ENCODE results near the gene SLC2A6. TPM values are rescaled to one million over a fixed set of nuclear protein-coding genes. Genes with fewer than 3 reads are reported as not detected.

Gene SLC2A6
- total RNA-seq, 1 experiment from 2014 or later = 20.5 TPM

DNA sequence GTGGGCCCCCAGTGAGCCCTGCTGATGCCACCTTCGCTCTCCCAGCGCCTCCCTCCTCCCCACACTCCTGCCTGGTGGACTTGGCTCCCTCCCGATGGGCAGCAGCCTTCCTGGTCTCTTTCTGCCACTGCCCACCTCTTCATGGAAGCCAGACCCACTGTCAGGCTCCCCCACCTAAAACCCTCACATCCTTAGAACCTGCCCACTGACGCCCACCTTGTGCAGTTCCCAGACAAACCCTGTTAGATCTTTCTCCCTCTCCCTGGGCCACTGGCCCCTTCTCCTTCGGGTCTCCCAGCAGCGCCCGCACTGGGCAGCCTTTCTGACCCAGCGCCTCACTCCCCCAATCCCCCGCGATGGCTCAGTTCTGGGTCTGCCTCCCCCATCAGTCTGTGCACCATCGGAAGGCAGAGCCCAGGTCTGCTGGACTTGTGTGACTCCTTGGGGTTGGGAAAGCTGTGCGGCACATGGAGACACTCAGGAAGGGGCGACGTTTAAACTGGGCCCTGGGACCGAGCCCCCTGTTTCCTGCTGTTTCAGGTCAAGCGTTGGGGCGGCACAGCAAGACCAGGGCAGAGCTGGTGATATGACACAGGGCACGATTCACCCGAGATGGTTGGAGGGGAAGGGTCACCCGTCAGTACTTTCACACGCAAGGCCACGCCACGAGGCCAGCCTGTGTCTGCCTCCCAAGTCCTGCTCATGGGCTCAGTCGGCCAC, 28.5 kb upstream of the SLC2A6 start:
- Histone ChIP-seq H3K9me2 (replicated peaks; ENCODE audit: low read length) (no peaks in the 10 kb centered on the region), H3K27me3 (ENCODE audit: low read length) (no peaks in the 10 kb centered on the region), H4K20me1 (ENCODE audit: low read length) (no peaks in the 10 kb centered on the region), H3K4me2 (ENCODE audit: low read length) (no peak overlapping the region), H3K36me3 (ENCODE audit: low read depth, low read length) (no peaks in the 10 kb centered on the region), H3K9ac (ENCODE audit: low read length) (no peak overlapping the region), H3F3A (ENCODE audit: low read length, unreplicated experiment) (no peaks in the 10 kb centered on the region), H3K4me3 (ENCODE audit: low read length) (no peak overlapping the region), H3K27ac (ENCODE audit: low read length) (no peak overlapping the region), H2AFZ (ENCODE audit: low read length) (no peak overlapping the region), H3K79me2 (ENCODE audit: low read length) (no peaks in the 10 kb centered on the region), H3K9me3 (ENCODE audit: low read length) (no peaks in the 10 kb centered on the region), H3K4me1 (ENCODE audit: insufficient read depth, low read length) (peaks cover 22% of the 10 kb centered on the region)
- no peak for TF ChIP-seq EZH2 (IDR thresholded peaks at IDR 0.05; ENCODE audit: low read length, unreplicated experiment)
- TF ChIP-seq, protein P1, sequence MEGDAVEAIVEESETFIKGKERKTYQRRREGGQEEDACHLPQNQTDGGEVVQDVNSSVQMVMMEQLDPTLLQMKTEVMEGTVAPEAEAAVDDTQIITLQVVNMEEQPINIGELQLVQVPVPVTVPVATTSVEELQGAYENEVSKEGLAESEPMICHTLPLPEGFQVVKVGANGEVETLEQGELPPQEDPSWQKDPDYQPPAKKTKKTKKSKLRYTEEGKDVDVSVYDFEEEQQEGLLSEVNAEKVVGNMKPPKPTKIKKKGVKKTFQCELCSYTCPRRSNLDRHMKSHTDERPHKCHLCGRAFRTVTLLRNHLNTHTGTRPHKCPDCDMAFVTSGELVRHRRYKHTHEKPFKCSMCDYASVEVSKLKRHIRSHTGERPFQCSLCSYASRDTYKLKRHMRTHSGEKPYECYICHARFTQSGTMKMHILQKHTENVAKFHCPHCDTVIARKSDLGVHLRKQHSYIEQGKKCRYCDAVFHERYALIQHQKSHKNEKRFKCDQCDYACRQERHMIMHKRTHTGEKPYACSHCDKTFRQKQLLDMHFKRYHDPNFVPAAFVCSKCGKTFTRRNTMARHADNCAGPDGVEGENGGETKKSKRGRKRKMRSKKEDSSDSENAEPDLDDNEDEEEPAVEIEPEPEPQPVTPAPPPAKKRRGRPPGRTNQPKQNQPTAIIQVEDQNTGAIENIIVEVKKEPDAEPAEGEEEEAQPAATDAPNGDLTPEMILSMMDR (conservative IDR thresholded peaks at IDR 0.05; ENCODE audit: low read depth, low read length) = no peak
- TF ChIP-seq EZH2phosphoT487 (IDR thresholded peaks at IDR 0.05; ENCODE audit: borderline replicate concordance, low read length) = no peak
- ChIA-PET CTCF (no interaction called here), POLR2A (ENCODE audit: unreplicated experiment) (no interaction called here)
- BruUV-seq (replicated peaks) = no TSS peak
- ATAC-seq = no peak
- intact Hi-C loops (cut with micrococcal nuclease) = no loop called here
- no peak for DNase-seq

GRCh38 chr9:133506653-133507038, 27.7 kb upstream of the SLC2A6 start:
- no peaks in the 10 kb centered on the region for H4K20me1 ChIP-seq (ENCODE audit: low read length)
- intact Hi-C loops (cut with micrococcal nuclease) = no loop called here
- no peaks in the 10 kb centered on the region for H3K36me3 ChIP-seq (ENCODE audit: low read depth, low read length)
- ATAC-seq (peak; percentile 83), DNase-seq (peak; percentile 85)
- H3K27me3 ChIP-seq (ENCODE audit: low read length) = no peaks in the 10 kb centered on the region
- H3K4me3 ChIP-seq (ENCODE audit: low read length) = no peak overlapping the region
- no peak overlapping the region for H3K9ac ChIP-seq (ENCODE audit: low read length)
- no peaks in the 10 kb centered on the region for H3F3A ChIP-seq (ENCODE audit: low read length, unreplicated experiment)
- H2AFZ ChIP-seq (ENCODE audit: low read length) = 0 out of 2 replicates have a peak overlapping the region, but pooled peaks have one; percentile 6
- no peak overlapping the region for H3K4me2 ChIP-seq (ENCODE audit: low read length)
- BruUV-seq (replicated peaks) = no TSS peak
- H3K27ac ChIP-seq (ENCODE audit: low read length) = peak overlapping the region; percentile 11; the same call in 1 of the 2 replicates
- POLR2A ChIA-PET (ENCODE audit: unreplicated experiment) = interaction anchor here (0.6 kb wide), 1 partner anchor 68 kb away, joined by 4 read pairs; no protein-coding TSS in a partner anchor
- H3K4me1 ChIP-seq (ENCODE audit: insufficient read depth, low read length) = peaks cover 22% of the 10 kb centered on the region
- no peaks in the 10 kb centered on the region for H3K9me2 ChIP-seq (replicated peaks; ENCODE audit: low read length)
- 0 out of 2 replicates have a peak, but pooled peaks cover 5% of the 10 kb centered on the region for H3K9me3 ChIP-seq (ENCODE audit: low read length)
- H3K79me2 ChIP-seq (ENCODE audit: low read length) = no peaks in the 10 kb centered on the region
- CTCF ChIA-PET = no interaction called here
- TF ChIP-seq, protein P1 (conservative IDR thresholded peaks at IDR 0.05; ENCODE audit: low read depth, low read length) = no peak
- TF ChIP-seq EZH2phosphoT487 (IDR thresholded peaks at IDR 0.05; ENCODE audit: borderline replicate concordance, low read length) (peak; percentile 80), EZH2 (IDR thresholded peaks at IDR 0.05; ENCODE audit: low read length, unreplicated experiment) (no peak)

All from PC-3 (cell line).